Measurements from ENCODE around the gene SEL1L.
"Not testable (repeated sequence)": the region's sequence is repeated elsewhere in the genome, so short reads cannot be mapped to it uniquely, and the experiment has no call there.

SEL1L gene

GRCh38 chr14:81523616-81524015 lies 10.0 kb downstream of the SEL1L start:
- no peak for DNase-seq (ENCODE audit: extremely low read depth, low read depth)
- no peak for TF ChIP-seq CTCF (IDR thresholded peaks at IDR 0.05; ENCODE audit: low read depth, low read length)

GRCh38 chr14:81523016-81523415 lies 10.6 kb downstream of the SEL1L start:
- TF ChIP-seq CTCF (IDR thresholded peaks at IDR 0.05; ENCODE audit: low read depth, low read length) = no peak
- no peak for DNase-seq (ENCODE audit: extremely low read depth, low read depth)

- no peak for TF ChIP-seq CTCF (IDR thresholded peaks at IDR 0.05; ENCODE audit: low read depth, low read length)
- no peak for DNase-seq (ENCODE audit: extremely low read depth, low read depth)
These were observed 12.3 kb downstream of the SEL1L start for GRCh38 chr14:81521356-81521755.

GRCh38 chr14:81519200-81520011 lies 14.2 kb downstream of the SEL1L start:
- TF ChIP-seq CTCF (IDR thresholded peaks at IDR 0.05; ENCODE audit: low read depth, low read length) = no peak
- DNase-seq (ENCODE audit: extremely low read depth, low read depth) = no peak

GRCh38 chr14:81517798-81518398 lies 15.8 kb downstream of the SEL1L start:
- TF ChIP-seq CTCF (IDR thresholded peaks at IDR 0.05; ENCODE audit: low read depth, low read length) = no peak

GRCh38 chr14:81516986-81517797 lies 16.5 kb downstream of the SEL1L start:
- DNase-seq (ENCODE audit: extremely low read depth, low read depth) = peak; percentile 10
- no peak for TF ChIP-seq CTCF (IDR thresholded peaks at IDR 0.05; ENCODE audit: low read depth, low read length)

More at GRCh38 chr14:81517798-81518398, 15.8 kb downstream of the SEL1L start:
- no peak for DNase-seq (ENCODE audit: extremely low read depth, low read depth)

GRCh38 chr14:81515927-81516326 lies 17.7 kb downstream of the SEL1L start:
- DNase-seq (ENCODE audit: extremely low read depth, low read depth) = not testable (repeated sequence)

- DNase-seq (ENCODE audit: extremely low read depth, low read depth) = not testable (repeated sequence)
These were observed 20.8 kb downstream of the SEL1L start for GRCh38 chr14:81512826-81513225.

All from AG09319 (cell line).